ENCODE data around the gene UBE2O. TPM values are rescaled to one million over a fixed set of nuclear protein-coding genes. Genes with fewer than 3 reads are reported as not detected.

The UBE2O gene
- total RNA-seq, 1 experiment from 2014 or later = 64.7 TPM

DNA sequence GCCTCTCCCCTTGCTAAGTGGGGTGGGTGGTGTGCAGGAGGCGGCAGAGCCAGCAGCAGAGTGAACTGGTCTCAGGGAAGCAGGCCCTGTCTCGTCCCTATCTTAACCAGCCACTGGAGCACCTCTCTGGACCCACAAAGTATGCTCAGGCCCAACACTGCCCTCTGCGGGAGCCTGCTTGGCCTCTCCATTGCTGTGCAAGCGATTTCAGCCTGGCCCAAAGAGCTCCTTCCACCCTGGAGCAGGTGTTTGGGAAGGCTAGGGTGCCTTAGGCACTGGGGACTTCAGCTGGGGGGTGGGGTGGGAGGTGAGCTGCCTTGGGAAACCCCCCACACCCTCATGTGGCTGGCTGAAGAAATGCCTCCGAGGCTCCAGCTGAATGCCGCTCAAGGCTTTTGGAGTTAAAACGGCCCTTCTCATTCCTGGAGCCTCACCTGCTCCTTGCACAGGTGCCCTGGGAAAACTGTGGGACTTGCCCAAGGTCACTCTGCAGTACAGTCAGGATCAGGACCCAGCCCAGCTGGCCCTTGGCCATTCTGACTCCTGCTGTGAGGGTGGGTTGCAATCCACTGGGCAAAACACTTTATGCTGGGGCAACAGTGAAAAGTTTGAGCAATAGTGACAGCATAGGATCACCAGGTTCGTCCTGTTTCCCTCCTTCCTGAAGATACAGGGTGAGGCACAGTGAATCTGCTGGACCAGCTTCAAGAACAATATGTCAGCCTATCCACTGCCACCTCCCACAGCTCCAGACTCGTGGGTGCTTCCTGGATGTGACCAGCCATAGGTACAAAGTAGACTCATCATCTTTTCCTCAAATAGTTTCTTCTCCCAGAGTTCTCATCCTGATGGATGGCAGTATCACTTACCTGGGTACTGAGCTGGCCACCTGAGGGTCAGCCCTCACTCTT is 5.9 kb upstream of the UBE2O start:
- Histone ChIP-seq H4K20me1 (ENCODE audit: low read length) (no peaks in the 10 kb centered on the region), H2AFZ (ENCODE audit: low read length) (peak overlapping the region; percentile 14; the same call in 1 of the 2 replicates), H3K27ac (ENCODE audit: low read length) (no peak overlapping the region), H3K4me3 (ENCODE audit: low read length) (no peak overlapping the region), H3K4me1 (ENCODE audit: insufficient read depth, low read length) (no peaks in the 10 kb centered on the region), H3K27me3 (ENCODE audit: low read length) (no peaks in the 10 kb centered on the region), H3K36me3 (ENCODE audit: low read depth, low read length) (no peaks in the 10 kb centered on the region), H3K9ac (ENCODE audit: low read length) (no peak overlapping the region), H3K9me2 (replicated peaks; ENCODE audit: low read length) (no peaks in the 10 kb centered on the region), H3K79me2 (ENCODE audit: low read length) (no peaks in the 10 kb centered on the region), H3K4me2 (ENCODE audit: low read length) (no peak overlapping the region), H3K9me3 (ENCODE audit: low read length) (no peaks in the 10 kb centered on the region), H3F3A (ENCODE audit: low read length, unreplicated experiment) (no peaks in the 10 kb centered on the region)
- DNase-seq (peak; percentile 86), ATAC-seq (peak; percentile 97)
- BruUV-seq (replicated peaks) = no TSS peak
- POLR2A ChIA-PET (ENCODE audit: unreplicated experiment) = interaction anchor here (0.6 kb wide), 4 partner anchors 54 to 95 kb away, joined by 3 to 5 read pairs (median 3); partner anchors contain the start of gene SPHK1
- no peak for TF ChIP-seq EZH2 (IDR thresholded peaks at IDR 0.05; ENCODE audit: low read length, unreplicated experiment)
- TF ChIP-seq, protein P1, sequence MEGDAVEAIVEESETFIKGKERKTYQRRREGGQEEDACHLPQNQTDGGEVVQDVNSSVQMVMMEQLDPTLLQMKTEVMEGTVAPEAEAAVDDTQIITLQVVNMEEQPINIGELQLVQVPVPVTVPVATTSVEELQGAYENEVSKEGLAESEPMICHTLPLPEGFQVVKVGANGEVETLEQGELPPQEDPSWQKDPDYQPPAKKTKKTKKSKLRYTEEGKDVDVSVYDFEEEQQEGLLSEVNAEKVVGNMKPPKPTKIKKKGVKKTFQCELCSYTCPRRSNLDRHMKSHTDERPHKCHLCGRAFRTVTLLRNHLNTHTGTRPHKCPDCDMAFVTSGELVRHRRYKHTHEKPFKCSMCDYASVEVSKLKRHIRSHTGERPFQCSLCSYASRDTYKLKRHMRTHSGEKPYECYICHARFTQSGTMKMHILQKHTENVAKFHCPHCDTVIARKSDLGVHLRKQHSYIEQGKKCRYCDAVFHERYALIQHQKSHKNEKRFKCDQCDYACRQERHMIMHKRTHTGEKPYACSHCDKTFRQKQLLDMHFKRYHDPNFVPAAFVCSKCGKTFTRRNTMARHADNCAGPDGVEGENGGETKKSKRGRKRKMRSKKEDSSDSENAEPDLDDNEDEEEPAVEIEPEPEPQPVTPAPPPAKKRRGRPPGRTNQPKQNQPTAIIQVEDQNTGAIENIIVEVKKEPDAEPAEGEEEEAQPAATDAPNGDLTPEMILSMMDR (conservative IDR thresholded peaks at IDR 0.05; ENCODE audit: low read depth, low read length) = peak; percentile 91
- intact Hi-C loops (cut with micrococcal nuclease) = loop anchor here (1.0 kb wide), 1 partner anchor 51 kb away; no protein-coding TSS in a partner anchor
- CTCF ChIA-PET = interaction anchor here (0.5 to 3.1 kb wide), 23 partner anchors 9 to 323 kb away, joined by 3 to 50 read pairs (median 5); partner anchors contain the start of genes AANAT, RHBDF2 and SPHK1

DNA sequence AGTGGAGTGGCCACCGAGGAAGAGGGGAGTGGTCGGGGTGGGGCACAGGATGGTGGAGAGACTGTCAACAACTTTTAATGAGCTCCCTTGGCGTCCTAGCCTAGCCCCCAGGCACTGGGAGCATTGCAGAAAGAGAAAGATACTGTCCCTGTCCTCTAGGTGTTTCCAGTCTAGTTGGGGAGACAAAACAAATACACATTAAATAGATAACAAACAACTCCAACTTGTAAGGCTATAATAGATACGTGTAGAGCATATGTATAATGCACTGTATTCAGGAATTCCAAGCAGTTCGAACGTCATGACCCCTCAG is 435 bp upstream of the UBE2O start:
- H3F3A ChIP-seq (ENCODE audit: low read length, unreplicated experiment) = peaks cover 5% of the 10 kb centered on the region
- no peak overlapping the region for H3K9ac ChIP-seq (ENCODE audit: low read length)
- H3K4me3 ChIP-seq (ENCODE audit: low read length) = no peak overlapping the region
- ChIA-PET POLR2A (ENCODE audit: unreplicated experiment) (interaction anchor here (0.6 kb wide), 1 partner anchor 54 kb away, joined by 3 read pairs; no protein-coding TSS in a partner anchor), CTCF (no interaction called here)
- H4K20me1 ChIP-seq (ENCODE audit: low read length) = peaks cover 30% of the 10 kb centered on the region
- no peaks in the 10 kb centered on the region for H3K9me2 ChIP-seq (replicated peaks; ENCODE audit: low read length)
- no peak for DNase-seq
- ATAC-seq = no peak
- BruUV-seq (replicated peaks) = no TSS peak
- H3K9me3 ChIP-seq (ENCODE audit: low read length) = no peaks in the 10 kb centered on the region
- no peaks in the 10 kb centered on the region for H3K27me3 ChIP-seq (ENCODE audit: low read length)
- peaks cover 27% of the 10 kb centered on the region for H3K4me1 ChIP-seq (ENCODE audit: insufficient read depth, low read length)
- H3K27ac ChIP-seq (ENCODE audit: low read length) = no peak overlapping the region
- no peak overlapping the region for H2AFZ ChIP-seq (ENCODE audit: low read length)
- intact Hi-C loops (cut with micrococcal nuclease) = no loop called here
- H3K4me2 ChIP-seq (ENCODE audit: low read length) = no peak overlapping the region
- TF ChIP-seq, protein P1 (conservative IDR thresholded peaks at IDR 0.05; ENCODE audit: low read depth, low read length) = no peak
- no peak for TF ChIP-seq EZH2 (IDR thresholded peaks at IDR 0.05; ENCODE audit: low read length, unreplicated experiment)
- no peak for TF ChIP-seq EZH2phosphoT487 (IDR thresholded peaks at IDR 0.05; ENCODE audit: borderline replicate concordance, low read length)
- H3K79me2 ChIP-seq (ENCODE audit: low read length) = peaks cover 46% of the 10 kb centered on the region
- no peaks in the 10 kb centered on the region for H3K36me3 ChIP-seq (ENCODE audit: low read depth, low read length)

Measured in PC-3 (cell line).